NCI-H187 treated with DMSO at 0.1 percent for 48 hours (cell line): Measurements from ENCODE around the gene B3GNT3.
"Not testable (repeated sequence)": the region's sequence is repeated elsewhere in the genome, so short reads cannot be mapped to it uniquely, and the experiment has no call there.

Experiments used
- DNase-seq: peaks from one replicate; lab custom pipeline; 2025; lab: John Stamatoyannopoulos, UW

The B3GNT3 gene

GRCh38 chr19:17796838-17797423, 2.0 kb downstream of the B3GNT3 start:
- no peak for DNase-seq

GRCh38 chr19:17797424-17798201, 2.7 kb downstream of the B3GNT3 start:
- no peak for DNase-seq

- not testable (repeated sequence) for DNase-seq
Measured at GRCh38 chr19:17798599-17798998, 3.7 kb downstream of the B3GNT3 start.

GRCh38 chr19:17802137-17802858, 7.4 kb downstream of the B3GNT3 start:
- no peak for DNase-seq

GRCh38 chr19:17803264-17803896, 8.4 kb downstream of the B3GNT3 start:
- DNase-seq = no peak

GRCh38 chr19:17805427-17805826, 10.5 kb downstream of the B3GNT3 start:
- DNase-seq = no peak

- DNase-seq = no peak
Measured at GRCh38 chr19:17806945-17807344, 12.0 kb downstream of the B3GNT3 start.

- DNase-seq = no peak
Measured at GRCh38 chr19:17807731-17808316, 12.9 kb downstream of the B3GNT3 start.

- DNase-seq = no peak
Measured at GRCh38 chr19:17811103-17811502, 16.2 kb downstream of the B3GNT3 start.

- no peak for DNase-seq
Measured at GRCh38 chr19:17811681-17812080, 16.7 kb downstream of the B3GNT3 start.

GRCh38 chr19:17812099-17812498, 17.2 kb downstream of the B3GNT3 start:
- DNase-seq = no peak

GRCh38 chr19:17817668-17818363, 22.9 kb downstream of the B3GNT3 start:
- no peak for DNase-seq

GRCh38 chr19:17821190-17821589, 26.3 kb downstream of the B3GNT3 start, which contains the start of gene INSL3:
Gene INSL3 (minus strand): TSS chr19:17821519. CDS start chr19:17821506, 13 bp downstream.
- no peak for DNase-seq

- DNase-seq = no peak
Measured at GRCh38 chr19:17824339-17824738, 29.4 kb downstream of the B3GNT3 start.

- DNase-seq = no peak
Measured at GRCh38 chr19:17826508-17827056, 31.6 kb downstream of the B3GNT3 start.

GRCh38 chr19:17829855-17830566, 35.1 kb downstream of the B3GNT3 start:
- no peak for DNase-seq

GRCh38 chr19:17830567-17831418, 35.9 kb downstream of the B3GNT3 start:
- peak; percentile 40 for DNase-seq

- no peak for DNase-seq
Measured at GRCh38 chr19:17831419-17831888, 36.5 kb downstream of the B3GNT3 start.

GRCh38 chr19:17832443-17833208, 37.7 kb downstream of the B3GNT3 start:
- DNase-seq = no peak
